ENCODE results near the gene AQR.
"Not testable (repeated sequence)": the region's sequence is repeated elsewhere in the genome, so short reads cannot be mapped to it uniquely, and the experiment has no call there.

The AQR gene

GRCh38 chr15:34812369-34812768, 157.2 kb downstream of the AQR start:
- FAIRE-seq, result no peak

GRCh38 chr15:34810443-34811129, 159.0 kb downstream of the AQR start:
- FAIRE-seq, result no peak

GRCh38 chr15:34809186-34809585, 160.4 kb downstream of the AQR start:
- no peak for FAIRE-seq

GRCh38 chr15:34808016-34808415, 161.5 kb downstream of the AQR start:
- no peak for FAIRE-seq

- FAIRE-seq, result not testable (repeated sequence)
Observed at GRCh38 chr15:34807241-34807640, 162.3 kb downstream of the AQR start.

GRCh38 chr15:34804776-34805175, 164.8 kb downstream of the AQR start:
- FAIRE-seq, result no peak

- no peak for FAIRE-seq
Observed at GRCh38 chr15:34804113-34804512, 165.4 kb downstream of the AQR start.

- no peak for FAIRE-seq
Observed at GRCh38 chr15:34802803-34803750, 166.5 kb downstream of the AQR start.

- FAIRE-seq, result no peak
Observed at GRCh38 chr15:34802371-34802770, 167.2 kb downstream of the AQR start.

Data from G401.6 (cell line).